Stimulated activated CD8-positive, alpha-beta memory T cell treated with anti-CD3 and anti-CD28 coated beads, Interleukin-15, amount 100 ng/mL, for 1 hour (primary cell): Measurements from ENCODE around the gene PRM3.

Source experiments
- DNase-seq: peaks from one replicate; pipeline ENCODE4 v3.0.0-alpha.2; 2020; ENCODE audit warnings: low read depth

PRM3 gene

DNA sequence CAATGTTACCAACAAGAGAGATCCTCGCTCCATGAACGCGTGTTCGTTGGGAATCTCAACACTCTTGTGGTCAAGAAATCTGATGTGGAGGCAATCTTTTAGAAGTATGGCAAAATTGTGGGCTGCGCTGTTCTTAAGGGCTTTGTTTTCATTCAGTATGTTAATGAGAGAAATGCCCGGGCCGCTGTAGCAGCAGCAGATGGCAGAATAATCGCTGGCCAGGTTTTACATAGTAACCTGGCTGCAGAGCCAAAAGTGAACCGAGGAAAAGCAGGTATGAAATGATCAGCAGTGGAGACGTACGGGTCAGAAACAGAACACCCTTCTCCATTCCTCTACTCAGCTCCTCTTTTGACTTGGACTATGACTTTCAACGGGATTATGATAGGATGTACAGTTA is 30.8 kb downstream of the PRM3 start:
- no peak for DNase-seq

DNA sequence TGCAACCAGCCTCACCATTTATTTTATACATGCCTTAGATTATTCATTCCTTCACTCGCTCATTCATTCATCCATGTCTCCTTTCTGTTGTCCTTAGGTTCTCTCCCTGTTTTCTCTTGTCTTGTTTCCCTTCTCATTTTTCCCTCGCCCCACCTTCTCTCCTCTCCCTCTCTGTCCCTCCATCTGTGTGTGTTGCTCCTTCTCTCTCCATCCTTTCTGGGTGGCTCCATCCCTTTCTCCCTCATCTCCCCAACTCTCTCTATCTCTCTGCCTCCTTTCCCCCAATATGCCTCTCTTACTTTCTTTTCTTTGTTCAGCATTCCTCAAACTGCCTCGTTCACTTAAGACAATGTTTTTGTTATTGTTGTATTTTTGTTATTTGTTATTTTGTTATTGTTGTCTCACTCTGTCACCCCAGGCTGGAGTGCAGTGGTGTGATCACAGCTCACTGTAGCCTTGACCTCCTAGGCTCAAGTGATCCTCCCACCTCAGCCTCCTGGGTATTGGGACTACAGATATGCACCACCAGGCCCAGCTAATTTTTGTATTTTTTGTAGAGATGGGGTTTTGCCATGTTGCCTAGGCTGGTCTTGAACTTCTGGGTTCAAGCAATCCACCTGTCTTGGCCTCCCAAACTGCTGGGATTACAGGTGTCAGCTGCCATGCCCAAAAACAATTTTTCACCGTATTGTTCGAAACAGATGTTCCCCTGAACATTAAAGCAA is 31.8 kb downstream of the PRM3 start:
- no peak for DNase-seq

- DNase-seq, result no peak
Observed at GRCh38 chr16:11240636-11241473, 32.6 kb downstream of the PRM3 start.

GRCh38 chr16:11239644-11240632 is 33.5 kb downstream of the PRM3 start:
- no peak for DNase-seq

GRCh38 chr16:11238272-11239202 is 34.9 kb downstream of the PRM3 start:
- no peak for DNase-seq

- no peak for DNase-seq
Observed at GRCh38 chr16:11236461-11237254, 36.8 kb downstream of the PRM3 start.

GRCh38 chr16:11235703-11235991 is 37.8 kb downstream of the PRM3 start:
- no peak for DNase-seq

DNA sequence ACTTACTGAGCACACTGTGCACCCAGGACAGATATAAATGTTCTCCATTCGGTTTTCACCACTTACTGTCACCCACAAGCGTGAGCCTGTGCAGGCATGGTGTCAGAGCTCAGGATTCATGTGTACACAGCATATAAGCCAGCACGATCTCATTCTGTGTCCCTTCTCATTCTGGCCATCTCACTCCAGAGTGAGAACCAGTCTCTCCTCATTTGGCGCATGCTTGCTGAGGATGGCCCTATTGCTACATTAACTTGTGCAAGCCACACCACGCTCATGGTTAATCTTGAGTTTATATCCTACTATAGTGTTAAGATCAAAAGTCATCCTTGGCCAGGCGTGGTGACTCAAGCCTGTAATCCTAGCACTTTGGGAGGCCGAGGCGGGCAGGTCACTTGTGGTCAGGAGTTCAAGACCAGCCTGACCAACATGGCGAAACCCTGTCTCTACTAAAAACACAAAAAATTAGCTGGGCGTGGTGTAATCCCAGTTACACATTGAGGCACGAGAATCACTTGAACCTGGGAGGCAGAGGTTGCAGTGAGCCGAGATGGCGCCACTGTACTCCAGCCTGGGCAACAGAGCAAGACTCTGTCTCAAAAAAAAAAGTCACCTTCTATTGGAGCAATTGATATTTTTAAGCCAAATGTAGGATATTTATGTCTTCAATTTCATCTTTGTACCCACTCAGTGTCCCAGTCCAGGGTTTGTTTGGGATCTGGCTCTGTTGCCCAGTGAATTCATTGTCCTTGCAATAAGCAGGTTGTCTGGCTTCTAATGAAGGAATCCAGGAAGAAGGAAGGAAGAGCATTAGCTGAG is 38.3 kb downstream of the PRM3 start:
- DNase-seq, result no peak

GRCh38 chr16:11233727-11234376 is 39.6 kb downstream of the PRM3 start:
- no peak for DNase-seq

DNA sequence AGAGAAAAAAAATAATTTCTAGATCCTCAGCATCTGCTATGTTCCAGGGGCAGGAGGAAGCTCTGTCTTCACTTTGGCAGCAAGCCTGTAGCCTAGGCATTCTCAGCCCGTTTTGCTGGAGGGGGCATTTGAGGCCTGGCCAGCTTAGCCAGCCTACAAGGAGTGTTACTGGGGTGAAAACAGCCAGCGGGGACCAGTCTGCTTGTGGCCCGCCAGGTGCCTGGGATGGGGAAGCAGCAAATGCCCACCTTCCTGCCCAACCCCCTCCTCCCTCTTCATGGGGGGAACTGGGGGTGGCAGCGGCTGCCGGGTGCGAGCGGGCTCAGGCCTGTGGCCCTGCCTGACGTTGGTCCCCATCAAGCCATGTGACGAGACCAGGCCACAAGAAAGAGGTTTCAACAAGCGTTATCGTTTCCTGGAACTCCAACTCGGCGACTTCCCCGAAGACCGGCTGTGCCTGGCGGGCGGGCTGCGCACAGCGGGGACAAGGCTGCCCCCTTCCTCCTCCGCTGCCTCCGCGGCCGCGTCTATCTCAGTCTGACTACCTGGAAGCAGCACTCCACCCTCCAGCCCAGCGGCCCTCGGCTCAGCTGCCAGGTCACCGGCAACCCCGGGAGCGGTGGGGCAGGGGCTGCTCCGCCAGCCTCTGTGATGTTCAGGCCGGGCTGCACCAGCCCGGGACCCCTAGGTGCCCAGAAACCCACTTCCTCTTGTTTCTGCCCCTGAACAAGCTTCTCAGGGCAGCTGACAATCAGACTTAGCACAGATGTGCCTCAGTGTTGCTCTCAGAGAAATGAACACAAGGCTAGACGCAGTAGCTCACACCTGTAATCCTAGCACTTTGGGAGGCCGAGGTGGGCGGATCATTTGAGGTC is 40.3 kb downstream of the PRM3 start:
- peak; percentile 89 for DNase-seq

- DNase-seq, result no peak
Observed at GRCh38 chr16:11232302-11232851, 41.1 kb downstream of the PRM3 start.

GRCh38 chr16:11231367-11231970 is 42.0 kb downstream of the PRM3 start:
- DNase-seq, result no peak

GRCh38 chr16:11229906-11230305 is 43.5 kb downstream of the PRM3 start:
- no peak for DNase-seq

DNA sequence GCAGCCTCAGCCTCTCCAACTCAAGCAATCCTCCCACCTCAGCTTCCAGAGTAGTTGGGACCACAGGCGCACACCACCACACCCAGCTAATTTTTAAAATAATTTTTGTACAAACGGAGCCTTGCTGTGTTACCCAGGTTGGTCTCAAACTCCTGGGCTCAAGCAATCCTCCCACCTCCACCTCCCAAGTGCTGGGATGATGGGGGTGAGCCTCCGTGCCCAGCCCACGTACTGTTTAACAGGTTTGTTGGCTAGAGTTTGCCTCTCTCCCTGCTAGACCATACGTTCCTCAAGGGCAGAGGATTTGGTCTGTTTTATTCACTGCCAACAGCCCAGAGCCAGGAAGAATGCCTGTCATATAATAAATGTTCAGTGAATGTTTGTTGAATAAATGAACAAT is 44.0 kb downstream of the PRM3 start:
- DNase-seq, result no peak

- DNase-seq, result no peak
Observed at GRCh38 chr16:11225677-11226549, 47.5 kb downstream of the PRM3 start.
